ENCODE results near the gene SYCE3.
"Not testable (repeated sequence)": the region's sequence is repeated elsewhere in the genome, so short reads cannot be mapped to it uniquely, and the experiment has no call there.

The SYCE3 gene

DNA sequence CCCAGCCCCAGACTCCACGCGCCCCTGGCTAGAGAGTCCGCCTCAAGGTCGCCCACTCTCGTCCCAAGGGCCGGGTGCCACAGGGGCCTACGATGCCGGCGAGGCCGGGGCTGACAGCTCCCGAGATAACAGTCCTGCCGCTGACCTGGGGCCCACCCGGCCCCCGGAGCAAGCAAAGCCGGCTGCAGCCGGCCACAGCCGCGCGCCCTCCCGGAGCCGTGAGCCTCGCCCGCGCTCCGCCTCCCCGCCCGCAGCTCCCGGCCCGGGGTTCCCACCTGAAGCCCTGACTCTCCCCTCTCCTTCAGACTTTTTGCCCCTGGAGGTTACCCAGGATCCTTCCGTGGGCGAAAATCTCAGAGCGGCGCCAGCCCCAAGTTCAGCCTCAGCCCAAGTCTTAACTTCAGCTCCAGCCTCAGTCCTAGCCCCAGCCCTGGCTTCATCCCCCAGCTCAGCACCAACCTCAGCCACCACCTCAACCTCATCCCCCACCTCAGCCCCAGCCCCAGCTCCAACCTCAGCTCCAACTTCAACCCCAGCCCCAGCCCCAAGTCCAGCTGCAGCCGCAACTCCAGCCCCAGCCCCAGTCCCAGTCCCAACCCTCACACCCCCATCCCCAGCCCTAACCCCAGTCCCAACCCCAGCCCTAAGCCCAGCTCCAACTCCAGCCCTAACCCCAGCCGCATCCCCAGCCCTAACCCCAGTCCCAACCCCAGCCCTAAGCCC is 15.3 kb downstream of the SYCE3 start:
- Histone ChIP-seq H3K9me3 (ENCODE audit: control insufficient read depth in 2 of 2, low read length in 2 of 2) (no peaks in the 10 kb centered on the region), H3K4me3 (ENCODE audit: low read length in 2 of 2) (no peak overlapping the region), H3K36me3 (ENCODE audit: control insufficient read depth in 2 of 2, insufficient read depth in 2 of 2, low read length in 2 of 2) (no peaks in the 10 kb centered on the region), H3K27me3 (ENCODE audit: control insufficient read depth in 1 of 2, insufficient read depth in 2 of 2, low read length in 2 of 2) (peaks cover 41 to 55% of the 10 kb centered on the region in 2 donors), H3K9ac (ENCODE audit: low read length in 2 of 2) (no peak overlapping the region), H3K27ac (ENCODE audit: low read length) (no peak overlapping the region), H3K4me1 (ENCODE audit: control insufficient read depth, insufficient read depth, low read length) (peaks cover 10% of the 10 kb centered on the region)

DNA sequence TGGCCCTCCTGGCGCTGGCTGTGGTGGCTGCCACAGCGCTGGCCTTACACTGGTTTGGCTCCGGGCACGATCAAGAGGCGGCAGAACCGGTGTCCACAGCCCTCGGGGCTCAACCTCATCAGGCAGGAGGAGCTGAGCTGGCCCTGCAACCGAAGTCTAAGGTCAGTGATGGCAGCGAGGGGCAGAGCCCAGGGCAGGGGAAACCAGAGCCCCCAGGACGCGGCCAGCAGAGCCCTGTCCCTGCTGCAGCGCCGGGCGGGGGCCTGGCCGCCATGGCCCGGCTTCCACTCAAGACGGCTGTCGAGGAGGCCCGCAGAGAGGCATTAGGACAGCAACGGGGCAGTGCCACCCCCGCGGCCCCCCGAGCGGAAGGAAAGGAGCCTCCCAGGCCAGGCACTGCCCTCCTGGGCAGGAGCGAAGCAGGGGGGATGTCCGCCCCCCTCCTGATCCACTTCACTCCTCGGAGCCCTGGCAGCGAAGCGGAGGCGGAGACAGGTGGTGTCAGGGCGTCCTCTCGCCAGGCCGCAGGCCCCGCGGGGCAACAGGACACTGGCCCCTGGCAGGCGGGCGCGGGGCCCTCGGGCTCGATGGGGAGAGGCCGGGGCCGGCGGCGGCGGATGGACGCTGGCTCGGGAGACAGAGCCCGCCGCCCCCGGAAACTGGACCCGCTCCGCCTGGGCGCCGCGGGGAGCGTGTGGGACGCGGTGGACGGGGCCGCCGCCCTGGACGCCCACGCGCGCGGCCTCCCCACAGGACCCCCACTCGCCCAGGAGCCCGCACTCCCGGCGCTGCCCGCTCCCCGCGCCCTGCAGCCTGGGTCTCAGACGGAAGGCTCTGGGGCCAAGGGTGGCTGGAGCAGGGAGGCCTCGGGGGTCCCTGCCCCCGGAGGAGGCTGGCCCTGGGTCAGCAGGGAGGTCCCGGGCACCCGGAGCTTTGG is 16.1 kb downstream of the SYCE3 start:
- H3K9ac ChIP-seq (ENCODE audit: low read length in 2 of 2), result no peak overlapping the region
- no peak overlapping the region for H3K4me3 ChIP-seq (ENCODE audit: low read length in 2 of 2)
- H3K36me3 ChIP-seq (ENCODE audit: control insufficient read depth in 2 of 2, insufficient read depth in 2 of 2, low read length in 2 of 2), result no peaks in the 10 kb centered on the region
- H3K27ac ChIP-seq (ENCODE audit: low read length), result no peak overlapping the region
- no peaks in the 10 kb centered on the region for H3K9me3 ChIP-seq (ENCODE audit: control insufficient read depth in 2 of 2, low read length in 2 of 2)
- H3K27me3 ChIP-seq (ENCODE audit: control insufficient read depth in 1 of 2, insufficient read depth in 2 of 2, low read length in 2 of 2), result peaks cover 37 to 55% of the 10 kb centered on the region in 2 donors
- peaks cover 10% of the 10 kb centered on the region for H3K4me1 ChIP-seq (ENCODE audit: control insufficient read depth, insufficient read depth, low read length)

DNA sequence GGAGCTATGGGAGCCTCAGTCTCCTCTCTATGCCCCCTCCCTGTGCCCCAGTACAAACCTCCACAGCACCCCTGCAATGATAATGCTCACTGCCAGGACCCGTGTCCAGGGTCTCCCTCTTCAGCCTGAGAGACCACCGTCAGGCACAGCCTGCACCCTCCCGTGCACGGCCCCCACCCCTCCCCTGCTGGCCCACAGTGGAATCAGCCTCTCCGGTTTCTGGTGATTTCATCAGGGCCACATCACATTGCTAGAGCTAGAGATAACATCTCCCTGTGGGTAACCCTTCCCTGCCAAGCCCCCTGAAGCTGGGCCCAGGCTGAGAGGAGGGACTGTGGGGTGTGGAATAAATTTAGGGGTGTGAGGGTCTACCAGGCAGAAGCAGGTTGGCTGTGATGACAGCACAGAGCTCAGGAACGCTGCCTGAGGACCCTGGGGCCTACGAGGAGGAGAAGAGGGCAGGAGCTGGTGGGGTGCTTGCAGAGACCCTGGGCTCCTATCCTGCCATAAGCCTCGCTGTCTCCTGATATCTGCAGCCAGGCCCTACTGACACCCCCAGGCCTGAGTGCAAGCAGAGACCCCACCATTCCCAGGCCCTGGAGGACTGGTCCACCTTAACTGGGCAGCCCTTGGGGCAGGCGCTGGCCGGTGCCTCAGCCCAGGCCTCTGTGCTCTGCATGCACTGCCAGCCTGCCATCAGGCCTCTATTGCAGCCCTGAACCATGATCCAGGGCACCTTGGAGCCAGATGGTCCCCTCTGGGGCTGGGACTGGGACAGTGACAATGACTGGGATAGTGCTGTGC is 17.0 kb downstream of the SYCE3 start, which contains the start of gene KLHDC7B:
TSS of gene KLHDC7B (plus strand) at position 378 of the 804 bp plus-strand sequence. CDS start at position 723, 345 bp downstream.
- H3K9ac ChIP-seq (ENCODE audit: low read length in 2 of 2), result no peak within 1 kb of the TSS
- no peaks in the 10 kb centered on the region for H3K36me3 ChIP-seq (ENCODE audit: control insufficient read depth in 2 of 2, insufficient read depth in 2 of 2, low read length in 2 of 2)
- H3K27me3 ChIP-seq (ENCODE audit: control insufficient read depth in 1 of 2, insufficient read depth in 2 of 2, low read length in 2 of 2), result peaks cover 34 to 48% of the 10 kb centered on the region in 2 donors
- no peak within 1 kb of the TSS for H3K27ac ChIP-seq (ENCODE audit: low read length)
- H3K4me1 ChIP-seq (ENCODE audit: control insufficient read depth, insufficient read depth, low read length), result peaks cover 10% of the 10 kb centered on the region
- no peaks in the 10 kb centered on the region for H3K9me3 ChIP-seq (ENCODE audit: control insufficient read depth in 2 of 2, low read length in 2 of 2)
- H3K4me3 ChIP-seq (ENCODE audit: low read length in 2 of 2), result no peak within 1 kb of the TSS

DNA sequence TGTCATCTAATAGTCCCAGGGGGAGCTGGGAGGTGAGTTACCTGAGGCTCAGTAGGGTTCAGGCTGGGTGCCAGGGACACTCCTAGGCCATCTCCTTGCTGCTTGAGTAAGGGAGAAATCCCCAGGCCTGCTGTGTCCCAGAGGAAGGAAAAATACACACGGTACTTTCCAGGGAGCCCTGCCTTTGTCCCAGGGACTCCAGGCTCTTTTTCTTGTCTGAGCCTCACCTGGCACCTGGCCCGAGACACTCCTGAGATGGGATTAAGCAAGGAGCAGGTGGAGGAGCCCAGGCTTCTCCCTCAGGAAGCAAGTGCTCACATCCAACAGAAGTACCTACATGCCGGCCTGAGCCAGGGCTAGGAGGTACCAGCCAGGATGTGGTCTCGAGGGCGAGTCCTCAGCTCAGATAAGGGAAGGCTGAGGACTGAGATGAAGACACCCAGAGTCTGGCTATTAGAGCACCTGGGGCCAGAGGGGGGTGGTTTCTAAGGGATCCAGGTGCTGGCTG is 17.9 kb downstream of the SYCE3 start:
- Histone ChIP-seq H3K36me3 (ENCODE audit: control insufficient read depth in 2 of 2, insufficient read depth in 2 of 2, low read length in 2 of 2) (no peaks in the 10 kb centered on the region), H3K27ac (ENCODE audit: low read length) (no peak overlapping the region), H3K4me3 (ENCODE audit: low read length in 2 of 2) (no peak overlapping the region), H3K9me3 (ENCODE audit: control insufficient read depth in 2 of 2, low read length in 2 of 2) (no peaks in the 10 kb centered on the region), H3K9ac (ENCODE audit: low read length in 2 of 2) (peak overlapping the region in 1 of 2 donors; percentile 9), H3K4me1 (ENCODE audit: control insufficient read depth, insufficient read depth, low read length) (peaks cover 10% of the 10 kb centered on the region), H3K27me3 (ENCODE audit: control insufficient read depth in 1 of 2, insufficient read depth in 2 of 2, low read length in 2 of 2) (peaks cover 32 to 42% of the 10 kb centered on the region in 2 donors)

DNA sequence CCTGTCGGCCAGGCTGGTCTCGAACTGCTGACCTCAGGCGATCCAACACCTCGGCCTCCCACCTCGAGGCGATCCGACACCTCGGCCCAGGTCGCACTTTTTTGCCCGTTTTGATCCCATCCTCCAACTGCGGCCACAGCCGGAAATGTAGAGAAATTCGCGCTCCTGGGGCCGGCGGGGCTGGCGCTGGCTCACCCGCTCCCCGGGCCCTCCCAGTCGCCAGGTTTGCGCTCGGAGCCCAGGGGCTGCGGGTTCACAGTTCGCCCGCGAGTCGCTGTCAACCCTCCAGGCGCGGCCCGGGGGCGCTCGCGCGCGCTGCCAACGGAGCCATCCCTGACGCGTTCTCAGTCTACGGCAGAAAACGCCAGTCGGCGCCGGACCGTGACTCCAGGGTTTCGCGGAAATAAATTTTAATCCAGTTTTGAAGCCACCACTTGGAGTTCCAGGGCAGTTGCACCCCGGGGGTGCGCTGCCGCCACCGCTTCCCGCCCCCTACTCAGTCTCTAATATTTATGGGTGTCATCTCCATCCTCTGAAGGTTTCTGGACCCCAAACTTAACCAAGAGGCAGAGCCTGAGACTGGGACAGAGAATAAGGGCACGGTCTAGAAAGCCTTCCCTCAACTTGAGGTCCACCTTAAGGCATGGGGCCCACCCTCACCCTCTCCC is 18.5 kb downstream of the SYCE3 start:
- Histone ChIP-seq H3K27ac (ENCODE audit: low read length) (no peak overlapping the region), H3K4me1 (ENCODE audit: control insufficient read depth, insufficient read depth, low read length) (peaks cover 10% of the 10 kb centered on the region)

DNA sequence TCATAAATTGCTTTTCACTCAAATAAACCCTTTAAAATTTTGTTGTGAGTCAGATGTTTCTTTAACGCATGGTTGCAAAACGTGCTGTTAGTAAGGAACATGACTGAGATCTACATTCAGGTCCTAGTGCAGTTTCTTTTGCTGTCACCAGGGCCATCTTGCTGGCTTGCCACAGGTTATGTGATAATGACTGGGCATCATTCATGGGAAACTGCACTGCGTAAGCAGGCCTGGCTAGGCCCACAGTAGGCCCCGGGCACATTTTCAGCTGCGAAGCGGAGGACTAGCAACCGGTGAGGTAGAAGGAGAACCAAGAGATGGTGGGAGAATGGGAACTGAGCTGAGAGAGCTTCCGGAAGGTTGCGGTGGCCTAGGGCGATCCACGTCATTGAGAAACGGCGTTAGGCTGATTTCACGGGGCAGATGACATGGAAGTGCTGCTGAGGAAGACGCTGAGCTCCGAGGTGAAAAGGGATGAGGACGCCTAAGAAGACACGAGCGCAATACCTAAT is 20.2 kb downstream of the SYCE3 start:
- Histone ChIP-seq H3K36me3 (ENCODE audit: control insufficient read depth in 2 of 2, insufficient read depth in 2 of 2, low read length in 2 of 2) (no peaks in the 10 kb centered on the region), H3K4me3 (ENCODE audit: low read length in 2 of 2) (no peak overlapping the region), H3K9me3 (ENCODE audit: control insufficient read depth in 2 of 2, low read length in 2 of 2) (no peaks in the 10 kb centered on the region), H3K27me3 (ENCODE audit: control insufficient read depth in 1 of 2, insufficient read depth in 2 of 2, low read length in 2 of 2) (peaks cover 24 to 28% of the 10 kb centered on the region in 2 donors), H3K27ac (ENCODE audit: low read length) (no peak overlapping the region), H3K9ac (ENCODE audit: low read length in 2 of 2) (no peak overlapping the region), H3K4me1 (ENCODE audit: control insufficient read depth, insufficient read depth, low read length) (peaks cover 7% of the 10 kb centered on the region)

More for the DNA sequence above, 18.5 kb downstream of the SYCE3 start:
- H3K4me3 ChIP-seq (ENCODE audit: low read length in 2 of 2), result peak overlapping the region in 1 of 2 donors; percentile 47
- no peaks in the 10 kb centered on the region for H3K36me3 ChIP-seq (ENCODE audit: control insufficient read depth in 2 of 2, insufficient read depth in 2 of 2, low read length in 2 of 2)
- H3K27me3 ChIP-seq (ENCODE audit: control insufficient read depth in 1 of 2, insufficient read depth in 2 of 2, low read length in 2 of 2), result peaks cover 30 to 36% of the 10 kb centered on the region in 2 donors
- peak overlapping the region in 1 of 2 donors; percentile 9 for H3K9ac ChIP-seq (ENCODE audit: low read length in 2 of 2)
- H3K9me3 ChIP-seq (ENCODE audit: control insufficient read depth in 2 of 2, low read length in 2 of 2), result no peaks in the 10 kb centered on the region

DNA sequence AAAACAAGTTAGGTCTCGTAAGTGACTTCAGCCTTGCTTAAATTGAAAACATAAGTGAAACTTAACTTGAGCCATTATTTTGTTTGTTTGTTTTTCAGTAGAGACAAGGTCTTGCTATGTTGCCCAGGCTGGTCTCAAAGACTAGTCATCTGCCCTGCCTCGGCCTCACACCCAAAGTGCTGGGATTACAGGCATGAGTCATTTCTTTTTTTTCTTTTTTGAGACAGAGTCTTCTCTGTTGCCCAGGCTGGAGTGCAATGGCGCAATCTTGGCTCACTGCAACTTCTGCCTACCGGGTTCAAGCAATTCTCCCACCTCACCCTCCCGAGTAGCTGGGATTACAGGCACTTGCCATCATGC is 21.1 kb downstream of the SYCE3 start:
- H3K27ac ChIP-seq (ENCODE audit: low read length); H3K36me3 ChIP-seq (ENCODE audit: control insufficient read depth in 2 of 2, insufficient read depth in 2 of 2, low read length in 2 of 2); H3K4me3 ChIP-seq (ENCODE audit: low read length in 2 of 2); H3K9ac ChIP-seq (ENCODE audit: low read length in 2 of 2); H3K9me3 ChIP-seq (ENCODE audit: control insufficient read depth in 2 of 2, low read length in 2 of 2); H3K4me1 ChIP-seq (ENCODE audit: control insufficient read depth, insufficient read depth, low read length): not testable (repeated sequence)
- H3K27me3 ChIP-seq (ENCODE audit: control insufficient read depth in 1 of 2, insufficient read depth in 2 of 2, low read length in 2 of 2), result peaks cover 23 to 28% of the 10 kb centered on the region in 2 donors

DNA sequence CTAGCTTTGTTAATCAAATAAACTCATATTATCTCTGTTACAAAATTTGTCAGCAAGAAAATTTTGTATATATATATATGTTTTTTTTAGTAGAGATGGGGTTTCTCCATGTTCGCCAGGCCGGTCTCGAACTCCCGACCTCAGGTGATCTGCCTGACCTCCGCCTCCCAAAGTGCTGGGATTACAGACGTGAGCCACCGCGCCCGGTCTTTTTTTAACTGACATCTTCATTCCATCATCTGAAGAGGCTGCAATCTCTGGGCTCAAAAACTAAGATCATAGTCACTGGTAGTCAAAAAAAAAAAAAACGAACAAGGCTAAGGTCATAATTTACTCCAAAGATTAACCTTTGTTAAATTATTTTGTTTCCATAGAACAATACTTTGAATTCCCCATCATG is 22.3 kb downstream of the SYCE3 start:
- Histone ChIP-seq H3K9me3 (ENCODE audit: control insufficient read depth in 2 of 2, low read length in 2 of 2) (no peaks in the 10 kb centered on the region), H3K9ac (ENCODE audit: low read length in 2 of 2) (no peak overlapping the region), H3K27ac (ENCODE audit: low read length) (peak overlapping the region; percentile 71), H3K36me3 (ENCODE audit: control insufficient read depth in 2 of 2, insufficient read depth in 2 of 2, low read length in 2 of 2) (no peaks in the 10 kb centered on the region), H3K27me3 (ENCODE audit: control insufficient read depth in 1 of 2, insufficient read depth in 2 of 2, low read length in 2 of 2) (peaks cover 18 to 24% of the 10 kb centered on the region in 2 donors), H3K4me3 (ENCODE audit: low read length in 2 of 2) (no peak overlapping the region), H3K4me1 (ENCODE audit: control insufficient read depth, insufficient read depth, low read length) (peaks cover 7% of the 10 kb centered on the region)

DNA sequence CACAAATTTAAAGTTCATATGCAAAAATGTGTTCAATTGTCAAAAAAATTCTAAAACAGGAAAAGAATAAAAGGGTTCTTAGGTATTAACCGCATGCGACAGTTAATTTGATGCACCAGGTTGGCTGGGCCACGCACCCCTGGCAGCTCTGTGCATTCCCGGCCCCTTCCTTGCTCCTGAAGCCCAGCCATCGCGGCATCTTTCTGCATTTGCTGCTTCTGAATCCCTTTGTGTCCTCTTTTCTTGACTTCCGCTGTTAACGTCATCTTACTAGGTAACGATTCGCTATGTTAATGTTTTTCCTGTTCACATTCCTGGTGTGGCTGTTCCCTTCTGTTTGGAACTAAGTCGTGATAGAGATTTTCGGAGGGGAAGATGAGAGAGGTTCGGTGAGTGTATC is 25.0 kb downstream of the SYCE3 start:
- peak overlapping the region; percentile 18 for H3K27ac ChIP-seq (ENCODE audit: low read length)
- no peak overlapping the region for H3K9ac ChIP-seq (ENCODE audit: low read length in 2 of 2)
- no peaks in the 10 kb centered on the region for H3K9me3 ChIP-seq (ENCODE audit: control insufficient read depth in 2 of 2, low read length in 2 of 2)
- H3K4me1 ChIP-seq (ENCODE audit: control insufficient read depth, insufficient read depth, low read length), result no peaks in the 10 kb centered on the region
- H3K27me3 ChIP-seq (ENCODE audit: control insufficient read depth in 1 of 2, insufficient read depth in 2 of 2, low read length in 2 of 2), result peaks cover 13 to 32% of the 10 kb centered on the region in 2 donors
- H3K4me3 ChIP-seq (ENCODE audit: low read length in 2 of 2), result no peak overlapping the region
- no peaks in the 10 kb centered on the region for H3K36me3 ChIP-seq (ENCODE audit: control insufficient read depth in 2 of 2, insufficient read depth in 2 of 2, low read length in 2 of 2)

All from stomach smooth muscle (tissue), 2 donors.